Uterus (tissue), 2 donors: ENCODE measurements around the gene AUTS2.

Experiments
- CTCF ChIP-seq, 4 experiments: fragments of 200-600 bp in 2 of 4; fragments of 450-650 bp in 2 of 4; sonication (generic) in 2 of 4; IDR thresholded peaks; one replicate each; pipeline ENCODE4 v1.5.1; 2016 to 2019; ENCODE audit warnings: antibody characterized with exemption in 4 of 4, mild to moderate bottlenecking in 2 of 4, moderate library complexity in 1 of 4
- POLR2A ChIP-seq, 2 donors: fragments of 450-650 bp; IDR thresholded peaks; one replicate each; pipeline ENCODE4 v1.6.1; 2016; ENCODE audit warnings: antibody characterized with exemption in 2 of 2, mild to moderate bottlenecking in 1 of 2, moderate library complexity in 1 of 2

DNA sequence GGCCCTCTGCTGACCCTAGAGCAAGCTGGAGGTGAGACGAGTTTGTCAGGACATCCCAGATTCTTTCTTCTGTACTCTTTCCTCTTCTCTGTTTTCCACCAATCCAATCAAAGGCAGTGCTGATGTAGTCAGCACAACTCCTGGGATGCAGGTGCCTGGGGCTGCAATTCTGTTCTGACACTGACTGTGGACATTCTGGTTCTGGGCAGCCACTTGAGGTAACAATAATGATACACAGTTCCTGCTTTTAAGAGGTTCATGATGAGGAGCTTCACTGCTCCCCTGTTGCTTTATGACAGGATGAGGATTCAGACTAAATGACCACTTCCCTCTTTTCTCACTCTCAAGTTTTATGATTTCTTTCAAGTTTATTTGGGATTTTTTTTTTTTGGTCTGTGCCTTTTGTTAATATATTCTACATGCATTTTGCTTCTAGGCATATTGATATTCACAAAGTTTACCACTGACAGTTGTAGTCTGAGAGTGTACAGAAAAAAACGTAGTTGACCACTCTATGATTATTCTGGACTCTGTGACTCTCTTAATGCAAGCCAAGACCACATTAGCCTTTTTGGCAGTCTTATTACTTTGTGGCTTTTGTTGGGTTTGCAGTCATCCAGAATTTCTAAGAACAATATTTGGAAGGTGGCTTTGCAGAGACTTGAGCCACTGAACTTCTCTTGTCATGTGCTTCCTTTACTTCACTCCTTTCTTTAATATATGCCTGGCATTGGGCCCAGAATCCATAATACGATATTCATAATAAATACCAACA, 247.6 kb downstream of the AUTS2 start:
- TF ChIP-seq CTCF (IDR thresholded peaks at IDR 0.05) (no peak), POLR2A (IDR thresholded peaks at IDR 0.05) (no peak)
